ENCODE measurements around the gene LRSAM1.
"Not testable (repeated sequence)": the region's sequence is repeated elsewhere in the genome, so short reads cannot be mapped to it uniquely, and the experiment has no call there.

LRSAM1 gene

DNA sequence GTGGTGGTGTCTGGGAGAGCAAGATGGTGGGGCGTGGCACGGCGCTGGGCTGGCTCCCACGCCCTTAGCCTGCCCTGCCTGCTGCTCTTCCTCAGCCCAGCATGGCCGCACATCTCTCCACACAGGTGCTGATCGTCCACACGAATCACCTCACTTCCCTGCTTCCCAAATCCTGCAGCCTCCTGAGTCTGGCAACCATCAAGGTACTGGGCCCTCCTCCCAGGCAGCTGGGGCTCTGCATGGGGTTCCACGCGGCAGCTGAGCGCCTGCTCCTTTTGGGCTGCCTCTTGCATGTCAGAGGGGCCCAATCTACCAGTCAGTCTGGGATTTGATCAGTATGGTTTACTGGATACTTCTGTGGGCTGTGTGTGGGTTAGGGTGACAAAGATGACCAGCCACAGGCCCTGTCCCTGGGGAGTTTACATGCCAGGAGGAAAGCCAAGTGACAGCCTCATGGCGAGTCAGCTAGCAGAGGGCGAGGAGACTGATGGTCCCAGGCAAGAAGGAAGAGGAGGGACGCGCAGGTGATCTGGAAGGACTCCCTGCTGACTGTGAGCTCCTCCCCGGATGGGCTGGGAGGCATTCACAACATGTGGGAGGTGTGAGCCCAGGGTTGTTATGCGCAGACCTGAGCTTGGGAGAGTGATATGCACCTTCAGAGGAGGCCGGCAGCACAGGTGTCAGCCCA, 6.0 kb downstream of the LRSAM1 start:
- no peak for DNase-seq (ENCODE audit: low read depth in 2 of 2)

DNA sequence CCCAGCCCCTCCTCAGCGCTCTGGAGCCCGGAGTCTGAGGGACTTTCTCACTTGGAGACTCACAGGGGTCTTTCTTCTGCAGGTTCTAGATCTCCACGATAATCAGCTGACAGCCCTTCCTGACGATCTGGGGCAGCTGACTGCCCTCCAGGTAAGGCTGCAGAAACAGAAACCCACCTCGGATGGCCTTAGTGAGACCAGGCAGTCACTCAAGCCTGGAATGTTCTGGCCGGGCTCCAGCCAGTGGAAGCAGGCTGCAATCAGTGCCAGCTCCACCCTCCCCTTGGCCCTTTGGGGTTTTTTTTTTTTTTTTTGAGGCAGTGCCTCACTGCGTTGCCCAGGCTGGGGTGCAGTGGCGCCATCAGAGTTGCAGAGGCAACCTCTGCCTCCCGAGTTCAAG, 7.6 kb downstream of the LRSAM1 start:
- no peak for DNase-seq (ENCODE audit: low read depth in 2 of 2)

DNA sequence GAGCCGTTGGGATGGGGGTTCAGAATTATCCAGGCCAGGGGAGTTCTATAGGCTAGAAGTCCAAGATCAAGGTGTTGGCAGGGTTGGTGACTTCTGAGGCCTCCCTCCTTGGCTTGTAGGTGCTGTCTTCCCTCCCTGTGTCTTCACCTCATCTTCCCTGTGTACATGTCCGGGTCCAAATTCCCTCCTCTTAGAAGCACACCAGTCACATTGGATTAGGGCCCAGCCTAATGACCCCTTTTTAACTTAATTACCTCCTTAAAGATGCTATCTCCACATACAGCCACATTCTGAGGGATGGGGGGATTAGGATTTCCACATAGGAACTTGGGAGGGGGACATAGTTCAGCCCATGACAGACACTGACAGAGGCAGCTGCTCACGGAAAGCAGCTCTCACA, 12.1 kb downstream of the LRSAM1 start:
- DNase-seq (ENCODE audit: low read depth in 2 of 2): no peak

DNA sequence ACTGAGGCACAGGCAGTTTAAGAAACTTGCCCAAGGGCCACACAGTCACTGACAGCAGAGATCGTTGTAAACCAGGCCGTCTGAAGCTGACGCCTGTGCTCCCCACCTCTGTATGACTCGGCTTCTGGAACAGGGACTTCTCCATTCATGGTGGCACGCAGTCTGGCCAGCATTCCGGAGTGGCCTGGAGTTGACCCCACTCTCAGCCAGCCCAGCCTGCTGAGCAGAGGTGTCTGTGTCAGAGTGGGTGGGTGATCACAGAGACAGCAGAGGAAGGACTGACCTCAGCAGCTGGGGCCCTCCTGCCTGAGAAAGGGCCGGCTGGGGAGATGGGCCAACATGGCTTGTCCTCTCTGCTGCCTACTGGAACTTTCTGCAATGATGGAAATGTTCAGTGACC, 12.6 kb downstream of the LRSAM1 start:
- DNase-seq (ENCODE audit: low read depth in 2 of 2): no peak

DNA sequence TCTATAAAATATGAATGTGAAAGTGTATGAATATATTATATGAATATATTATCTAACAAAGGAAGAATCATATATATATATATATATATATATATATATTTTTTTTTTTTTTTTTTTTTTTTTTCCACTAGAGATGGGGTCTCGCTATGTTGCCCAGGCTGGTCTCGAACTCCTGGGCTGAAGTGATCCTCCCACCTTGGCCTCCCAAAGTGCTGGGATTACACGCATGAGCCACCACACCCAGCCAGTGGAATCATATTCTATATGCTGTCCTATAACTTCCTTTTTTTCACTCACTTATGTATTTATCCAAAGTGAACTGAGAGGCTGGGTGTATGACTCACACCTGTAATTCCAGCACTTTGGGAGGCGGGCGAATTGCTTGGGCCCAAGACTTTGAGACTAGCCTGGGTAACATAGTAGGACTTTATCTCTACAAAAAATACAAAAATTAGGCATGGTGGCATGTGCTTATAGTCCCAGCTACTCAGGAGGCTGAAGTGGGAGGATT, 15.2 kb downstream of the LRSAM1 start:
- not testable (repeated sequence) for DNase-seq (ENCODE audit: low read depth in 2 of 2)

DNA sequence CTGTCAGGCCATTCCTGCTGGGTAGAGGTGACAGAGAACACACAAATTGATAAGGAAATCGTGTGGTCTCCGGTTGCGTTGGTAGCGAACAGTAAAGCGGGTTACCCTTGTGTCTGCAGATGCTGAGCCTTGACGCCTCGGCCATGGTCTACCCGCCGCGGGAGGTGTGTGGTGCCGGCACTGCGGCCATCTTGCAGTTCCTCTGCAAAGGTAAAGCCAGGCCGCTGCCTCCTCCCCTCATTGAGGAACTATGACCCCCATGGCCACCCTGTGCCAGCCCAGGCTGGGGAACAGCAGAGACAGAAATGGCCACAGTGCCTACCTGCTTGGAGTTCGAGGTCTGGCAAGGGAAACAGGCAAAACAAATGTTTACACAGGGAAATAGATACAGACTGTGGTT, 16.3 kb downstream of the LRSAM1 start:
- DNase-seq (ENCODE audit: low read depth in 2 of 2): no peak

DNA sequence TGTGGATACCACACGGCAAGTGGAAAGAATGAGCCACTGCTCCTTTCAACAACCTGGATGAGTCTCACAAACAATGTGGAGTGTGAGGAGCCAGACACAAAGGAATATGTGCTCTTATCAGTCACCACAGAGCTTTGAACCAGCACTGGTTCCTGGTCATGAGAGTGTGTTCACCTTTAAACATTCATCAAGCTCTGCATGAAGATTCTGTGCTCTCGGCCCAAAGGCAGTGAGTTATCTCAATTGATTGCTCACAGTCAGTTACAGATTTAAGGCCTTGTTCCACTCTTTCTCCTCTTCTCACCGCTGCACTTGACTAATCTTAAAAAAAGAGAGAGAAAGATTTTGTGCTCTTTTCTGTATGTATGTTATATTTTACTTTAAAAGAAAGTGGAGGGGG, 19.4 kb downstream of the LRSAM1 start:
- DNase-seq (ENCODE audit: low read depth in 2 of 2): no peak

DNA sequence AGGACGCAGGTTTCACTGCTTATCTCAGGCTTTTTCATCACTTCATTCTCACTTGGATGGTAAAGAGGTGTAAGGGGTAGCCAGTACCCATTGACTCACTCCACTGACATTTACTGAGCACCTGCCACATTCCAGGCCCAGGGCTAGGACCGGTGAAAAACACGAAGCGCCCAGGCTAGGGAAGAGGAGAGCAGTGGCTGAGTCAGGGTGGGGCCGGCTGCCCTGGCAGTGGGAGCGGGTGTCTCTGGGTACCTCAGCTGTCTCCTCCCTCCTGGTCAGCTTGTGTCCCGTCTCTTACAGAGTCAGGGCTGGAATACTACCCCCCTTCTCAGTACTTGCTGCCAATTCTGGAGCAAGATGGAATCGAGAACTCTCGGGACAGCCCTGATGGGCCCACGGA, 22.2 kb downstream of the LRSAM1 start:
- DNase-seq (ENCODE audit: low read depth in 2 of 2): no peak

DNA sequence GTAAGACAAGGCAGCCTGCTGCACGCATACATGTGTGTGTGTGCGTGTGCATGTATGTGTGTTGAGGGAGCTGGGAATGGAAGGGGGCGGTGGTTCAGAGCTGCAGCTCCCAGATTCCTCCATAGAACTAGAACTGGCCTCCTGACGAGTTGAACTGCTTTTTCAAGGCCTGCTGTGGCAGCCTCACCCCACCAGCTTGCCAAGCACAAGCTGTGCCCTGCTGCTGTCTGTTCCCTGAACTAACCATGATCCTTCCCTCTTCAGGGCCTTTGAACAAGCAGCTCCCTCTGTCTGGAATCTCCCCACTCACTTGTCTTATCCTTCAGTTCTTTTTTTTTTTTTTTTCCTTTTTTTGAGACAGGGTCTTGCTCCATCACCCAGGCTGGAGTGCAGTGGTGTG, 22.6 kb downstream of the LRSAM1 start:
- DNase-seq (ENCODE audit: low read depth in 2 of 2): no peak

DNA sequence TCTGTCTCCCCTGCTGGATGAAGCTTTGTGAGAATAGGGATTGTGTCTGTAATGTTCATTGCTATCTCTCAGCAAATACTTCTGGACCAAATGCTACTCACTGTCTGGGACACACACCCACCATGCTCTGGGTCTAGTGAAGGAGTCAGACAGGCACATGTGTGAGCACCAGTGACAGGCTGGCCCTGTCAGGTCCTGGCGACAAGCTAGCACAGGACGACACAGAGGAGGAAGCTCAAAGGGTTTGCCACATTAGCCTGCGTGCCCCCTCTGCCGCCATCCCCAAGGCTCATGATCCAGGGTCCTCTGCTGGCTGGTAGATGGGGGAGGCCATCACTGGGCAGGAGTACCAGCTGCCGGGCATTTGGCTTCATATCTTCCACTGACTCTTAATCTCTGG, 23.3 kb downstream of the LRSAM1 start:
- no peak for DNase-seq (ENCODE audit: low read depth in 2 of 2)

DNA sequence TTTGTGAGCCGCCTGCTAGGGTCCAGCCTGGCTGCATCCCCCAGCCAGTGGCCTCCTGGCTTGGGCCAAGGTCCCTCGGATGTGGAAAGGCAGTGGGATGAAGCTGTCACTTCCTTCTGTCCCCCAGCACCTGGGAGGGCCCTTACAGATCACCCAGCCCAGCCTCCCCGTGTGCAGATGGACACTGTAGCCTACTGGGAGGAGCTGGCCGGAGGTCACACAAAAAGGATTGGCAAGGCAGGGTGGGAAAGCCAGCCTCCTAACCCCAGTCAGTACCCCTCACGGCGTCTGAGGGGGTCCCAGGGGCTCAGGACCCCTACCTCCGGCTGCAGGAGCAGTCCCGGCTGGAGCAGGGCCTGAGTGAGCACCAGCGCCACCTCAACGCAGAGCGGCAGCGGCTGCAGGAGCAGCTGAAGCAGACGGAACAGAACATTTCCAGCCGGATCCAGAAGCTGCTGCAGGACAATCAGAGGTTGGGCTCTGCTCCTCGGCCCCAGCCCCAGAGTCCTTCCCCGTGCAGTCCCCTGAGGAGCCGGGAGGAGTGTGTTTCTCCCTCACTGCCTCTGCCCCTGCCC, 28.3 kb downstream of the LRSAM1 start:
- no peak for DNase-seq (ENCODE audit: low read depth in 2 of 2)

DNA sequence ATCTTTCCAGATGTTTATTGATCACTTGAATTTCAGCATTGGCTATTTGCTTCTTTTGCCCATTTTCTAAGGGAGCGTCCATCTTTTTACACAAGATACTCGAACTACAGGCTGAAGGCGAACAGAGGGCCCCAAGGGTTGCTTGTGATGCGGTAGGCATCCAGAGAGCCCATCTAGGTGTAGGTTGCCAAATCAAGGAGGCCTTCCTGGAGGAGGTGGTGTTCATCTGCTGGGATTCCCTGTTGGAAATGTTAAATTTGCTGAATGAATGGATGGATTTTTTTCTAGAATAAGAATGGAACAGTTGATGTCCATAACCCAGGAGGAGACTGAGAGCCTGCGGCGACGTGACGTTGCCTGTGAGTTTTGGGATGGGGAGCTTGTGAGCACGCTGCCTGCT, 31.4 kb downstream of the LRSAM1 start:
- DNase-seq (ENCODE audit: low read depth in 2 of 2): no peak

DNA sequence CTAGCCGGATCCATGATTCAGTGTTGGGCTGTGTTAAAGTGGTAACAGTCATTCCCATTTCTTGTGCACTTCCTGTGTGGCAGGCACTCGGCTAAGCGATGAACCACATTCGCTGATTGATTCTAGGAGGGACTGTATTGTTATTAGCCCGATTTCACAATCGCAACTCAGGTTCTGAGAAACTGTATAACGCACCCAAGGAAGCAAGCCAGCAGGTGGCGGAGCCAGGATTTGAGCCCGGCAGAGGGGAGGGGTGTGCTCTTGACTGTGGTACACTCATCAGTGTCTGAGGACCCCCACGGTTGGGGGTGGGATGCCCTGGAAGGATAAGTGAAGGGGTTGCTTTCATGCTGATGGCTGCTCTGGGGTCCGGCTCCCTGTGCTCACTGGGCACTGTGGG, 34.7 kb downstream of the LRSAM1 start:
- DNase-seq (ENCODE audit: low read depth in 2 of 2): no peak

DNA sequence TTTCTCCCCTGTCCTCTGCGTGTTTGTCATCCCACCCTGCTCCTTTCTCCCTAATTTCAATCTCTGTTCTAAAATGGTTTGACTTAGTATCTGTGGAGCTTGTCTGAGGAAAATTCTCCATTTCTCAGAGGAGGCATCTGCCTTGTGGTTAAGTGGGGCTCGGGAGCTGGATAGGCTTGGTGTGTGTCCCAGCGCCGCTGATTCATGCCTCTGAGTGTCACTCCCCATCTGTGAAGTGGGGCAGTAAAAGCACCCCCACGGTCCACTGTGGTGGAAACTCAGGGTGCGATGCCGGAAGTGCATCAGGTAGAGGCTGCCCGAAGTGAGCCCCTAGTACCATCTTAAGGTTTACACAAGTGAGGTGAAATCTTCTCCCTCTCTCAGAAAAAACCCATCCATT, 37.6 kb downstream of the LRSAM1 start:
- DNase-seq (ENCODE audit: low read depth in 2 of 2): no peak

DNA sequence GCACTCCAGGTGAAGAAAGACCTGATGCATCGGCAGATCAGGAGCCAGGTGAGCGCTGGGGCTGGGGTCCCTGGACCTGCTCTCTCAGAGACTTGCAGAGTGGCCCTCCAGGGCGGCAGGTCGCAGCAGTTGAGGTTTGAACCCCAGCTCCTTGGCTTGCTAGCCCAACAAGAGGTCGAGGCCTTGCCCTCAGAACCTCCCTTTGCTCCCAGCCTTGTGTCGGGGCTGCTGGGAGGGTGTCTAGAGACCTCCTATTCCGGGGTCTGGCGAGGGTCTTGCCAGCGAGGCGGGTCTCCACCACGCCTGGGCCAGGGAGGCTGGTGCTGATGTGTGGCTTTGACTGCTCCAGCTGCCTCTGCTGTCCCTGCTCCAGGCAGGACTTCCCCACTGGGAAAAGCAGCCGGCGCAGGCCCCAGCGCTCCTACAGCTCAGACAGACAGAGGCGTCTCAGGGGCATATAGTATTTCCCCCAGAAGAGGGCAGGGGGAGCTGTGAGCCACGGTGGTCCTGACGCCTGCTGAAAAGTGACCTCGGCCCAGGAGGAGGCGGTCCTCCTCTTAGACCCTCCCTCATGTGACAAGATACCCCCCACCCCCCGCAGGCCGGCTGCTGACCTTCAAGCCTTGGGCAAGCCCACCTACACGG, 38.3 kb downstream of the LRSAM1 start:
- DNase-seq (ENCODE audit: low read depth in 2 of 2): no peak

DNA sequence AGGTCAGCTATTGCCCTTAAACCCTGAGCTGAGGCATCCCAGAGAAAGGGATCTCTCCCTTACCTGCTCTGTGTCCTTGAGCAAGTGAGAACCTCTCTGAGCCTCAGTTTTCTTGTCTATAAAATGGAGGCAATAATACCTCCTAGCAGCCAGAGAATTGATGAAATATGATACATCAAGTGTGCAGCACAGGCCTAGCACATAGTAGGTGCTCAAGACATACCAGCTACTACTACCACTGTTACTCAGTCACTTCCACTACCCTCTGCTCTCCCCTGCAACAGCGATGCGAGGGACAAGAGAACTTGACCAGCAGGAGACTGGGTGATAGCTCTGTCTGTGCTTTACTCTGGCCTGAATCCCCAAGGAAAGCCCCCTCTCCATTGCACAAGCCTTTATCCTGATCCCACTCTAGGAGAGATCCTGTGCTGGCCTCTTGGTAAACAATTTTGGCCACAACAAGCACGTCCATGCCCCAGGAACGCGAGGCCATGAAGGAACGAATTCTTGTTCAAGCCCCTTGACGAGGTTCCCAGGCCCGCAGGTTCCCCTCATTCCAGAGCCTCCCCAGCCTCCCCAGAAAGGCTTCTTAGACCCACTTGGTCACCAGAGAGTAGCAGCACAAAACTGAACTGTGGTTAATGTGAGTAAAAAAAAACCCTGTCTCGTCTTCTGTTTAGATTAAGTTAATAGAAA, 39.4 kb downstream of the LRSAM1 start:
- no peak for DNase-seq (ENCODE audit: low read depth in 2 of 2)

DNA sequence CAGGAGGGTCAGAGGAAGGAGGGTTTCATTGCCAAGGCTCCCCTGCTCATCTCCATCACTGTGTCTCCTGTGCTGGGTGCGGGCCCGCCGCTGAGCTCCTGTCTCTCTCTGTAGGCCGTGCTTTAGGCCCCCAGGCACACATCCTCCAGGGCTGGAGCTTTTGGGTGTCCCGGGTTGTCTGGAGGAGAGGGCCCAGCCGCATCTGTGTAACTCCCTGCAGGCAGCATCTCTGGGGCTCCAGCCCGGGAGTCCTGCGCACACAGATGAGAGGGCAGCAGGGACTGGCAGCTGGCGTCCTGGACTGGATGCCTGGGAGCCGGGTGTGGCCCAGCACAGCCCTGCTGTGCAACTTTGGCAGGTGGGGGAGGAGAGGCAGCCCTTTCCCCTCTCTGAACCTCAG, 40.2 kb downstream of the LRSAM1 start:
- DNase-seq (ENCODE audit: low read depth in 2 of 2): no peak

DNA sequence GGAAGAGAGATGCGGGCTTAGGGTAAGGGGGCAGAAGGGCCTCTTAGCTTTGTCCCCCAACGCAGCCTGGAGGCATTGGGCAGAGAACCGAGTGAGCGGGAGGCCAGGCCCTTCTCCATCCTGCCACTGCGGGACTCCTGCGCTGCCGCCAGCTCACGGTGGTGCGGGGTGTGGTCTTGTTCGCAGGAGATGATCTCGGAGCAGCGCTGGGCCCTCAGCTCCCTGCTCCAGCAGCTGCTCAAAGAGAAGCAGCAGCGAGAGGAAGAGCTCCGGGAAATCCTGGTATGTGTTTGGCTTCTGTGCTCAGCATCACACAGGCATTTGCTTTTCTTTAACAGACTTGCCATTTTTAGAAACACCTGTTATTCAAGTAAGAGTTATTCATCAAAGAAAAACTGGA, 41.3 kb downstream of the LRSAM1 start:
- no peak for DNase-seq (ENCODE audit: low read depth in 2 of 2)

DNA sequence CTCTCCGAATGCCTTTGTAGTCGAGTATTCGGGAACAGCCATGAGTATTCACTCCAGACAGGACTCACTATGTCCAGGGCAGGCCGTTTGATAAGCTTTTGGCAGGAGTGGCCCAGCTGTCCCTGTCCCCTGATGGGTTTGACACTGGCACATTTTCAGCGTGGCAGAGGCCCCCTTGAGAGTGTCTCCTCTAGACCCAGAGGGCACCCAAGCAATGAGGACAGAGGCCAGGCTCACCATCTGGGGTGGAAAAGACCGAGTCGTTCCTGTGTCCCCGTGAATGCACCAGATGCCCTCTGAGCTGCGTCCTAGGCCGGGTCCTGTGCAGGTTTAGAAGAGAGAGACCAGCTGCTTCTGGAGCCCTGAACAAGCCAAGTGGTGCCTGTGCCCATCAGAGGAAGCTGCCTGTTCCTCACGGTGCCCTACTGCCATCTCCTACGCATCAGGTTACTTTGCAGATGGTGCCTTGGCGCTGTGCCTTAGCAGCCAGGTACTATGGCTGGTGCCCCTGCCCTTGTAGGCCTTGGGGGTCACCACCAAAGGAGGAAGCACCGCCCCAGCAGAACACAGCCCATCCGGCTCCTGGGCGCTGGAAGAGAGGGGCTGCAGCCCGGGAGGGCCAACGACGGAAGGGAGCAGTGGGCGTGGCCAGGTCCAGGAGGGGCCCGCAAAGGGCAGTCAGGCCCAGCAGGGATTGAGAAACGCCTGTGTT, 42.4 kb downstream of the LRSAM1 start:
- DNase-seq (ENCODE audit: low read depth in 2 of 2): no peak

DNA sequence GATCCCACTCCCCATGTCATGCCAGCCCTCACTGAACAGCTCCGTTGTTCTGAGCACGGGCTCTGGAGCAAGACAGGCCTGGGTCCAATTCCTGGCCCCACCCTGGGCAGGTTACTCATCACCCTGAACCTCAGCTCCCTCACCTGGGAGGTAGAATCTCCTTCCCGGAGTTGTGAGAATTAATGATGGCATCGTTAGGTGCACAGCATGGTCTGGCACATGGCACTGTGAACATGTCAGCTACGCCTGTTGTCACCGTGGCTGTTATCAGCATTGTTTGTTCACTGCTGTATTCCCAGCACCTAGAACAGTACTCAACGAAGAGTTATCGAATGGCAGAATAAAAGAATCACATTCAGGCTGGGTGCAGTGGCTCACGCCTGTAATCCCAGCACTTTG, 43.0 kb downstream of the LRSAM1 start:
- DNase-seq (ENCODE audit: low read depth in 2 of 2): no peak

DNA sequence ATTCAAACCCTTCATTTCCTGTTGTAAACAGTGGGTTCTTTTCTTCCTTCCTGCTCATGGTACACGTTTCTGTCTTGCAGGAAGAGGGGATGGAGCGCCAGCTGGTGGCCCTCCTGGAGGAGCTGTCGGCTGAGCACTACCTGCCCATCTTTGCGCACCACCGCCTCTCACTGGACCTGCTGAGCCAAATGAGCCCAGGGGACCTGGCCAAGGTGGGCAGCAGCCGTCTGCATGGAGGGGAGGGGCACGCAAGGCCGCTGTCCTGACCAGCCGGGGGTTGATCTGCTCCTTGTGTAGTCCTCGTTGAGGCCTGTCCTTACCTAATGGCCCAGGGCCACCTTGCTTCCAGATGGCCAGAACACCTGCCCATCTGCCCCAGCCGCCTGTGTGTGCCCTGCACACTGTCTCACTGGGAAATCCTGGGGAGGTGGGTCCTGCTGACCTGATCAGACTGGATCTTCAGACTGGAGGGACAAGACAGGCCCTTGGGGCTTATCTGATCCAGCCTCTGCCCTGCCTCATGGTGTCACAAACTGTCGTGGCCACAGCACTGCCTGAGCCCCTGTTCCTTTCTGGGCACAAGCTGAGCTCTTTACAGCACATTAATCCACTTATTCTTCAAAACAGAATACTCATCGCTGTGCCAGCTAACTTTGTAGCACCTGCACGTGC, 44.7 kb downstream of the LRSAM1 start:
- DNase-seq (ENCODE audit: low read depth in 2 of 2): no peak

DNA sequence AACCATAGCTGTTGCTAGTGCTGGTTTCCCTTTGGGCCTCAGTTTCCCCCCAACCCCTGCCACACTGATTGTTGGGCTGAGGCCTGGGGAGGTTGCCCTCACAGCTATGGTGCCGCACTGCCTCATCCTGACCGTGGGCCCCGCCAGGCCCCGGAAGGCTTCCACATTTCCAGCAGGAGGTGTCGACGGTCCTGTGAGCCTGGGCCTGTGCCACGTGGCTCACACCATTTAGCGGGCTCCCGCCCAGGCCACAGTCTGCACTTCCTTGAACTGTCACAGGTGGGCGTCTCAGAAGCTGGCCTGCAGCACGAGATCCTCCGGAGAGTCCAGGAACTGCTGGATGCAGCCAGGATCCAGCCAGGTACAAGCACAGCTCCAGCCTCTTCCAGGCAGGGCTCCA, 45.7 kb downstream of the LRSAM1 start:
- no peak for DNase-seq (ENCODE audit: low read depth in 2 of 2)
